ENCODE results near the gene SSC5D.

The SSC5D gene

DNA sequence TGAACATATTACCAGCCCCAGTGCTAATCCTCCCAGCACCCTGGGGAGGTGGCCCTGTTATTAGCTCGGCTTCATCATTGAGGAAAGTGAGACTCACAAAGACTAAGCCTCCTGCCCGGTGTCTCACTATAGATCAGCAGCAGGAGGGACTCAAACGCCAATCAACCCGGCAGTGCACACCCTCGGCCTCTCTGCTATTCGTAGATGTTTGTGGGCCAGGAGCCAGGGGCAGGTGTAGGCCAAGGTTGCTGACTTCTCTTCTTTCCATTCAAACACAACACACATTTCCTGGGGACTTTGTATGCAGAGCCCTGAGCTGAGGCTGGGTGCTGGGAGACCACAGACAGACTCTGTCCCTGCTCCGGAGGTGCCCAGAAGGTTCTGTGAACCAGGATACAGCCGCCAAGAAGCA is 66.5 kb downstream of the SSC5D start:
- DNase-seq (ENCODE audit: low read depth in 3 of 3), result no peak

DNA sequence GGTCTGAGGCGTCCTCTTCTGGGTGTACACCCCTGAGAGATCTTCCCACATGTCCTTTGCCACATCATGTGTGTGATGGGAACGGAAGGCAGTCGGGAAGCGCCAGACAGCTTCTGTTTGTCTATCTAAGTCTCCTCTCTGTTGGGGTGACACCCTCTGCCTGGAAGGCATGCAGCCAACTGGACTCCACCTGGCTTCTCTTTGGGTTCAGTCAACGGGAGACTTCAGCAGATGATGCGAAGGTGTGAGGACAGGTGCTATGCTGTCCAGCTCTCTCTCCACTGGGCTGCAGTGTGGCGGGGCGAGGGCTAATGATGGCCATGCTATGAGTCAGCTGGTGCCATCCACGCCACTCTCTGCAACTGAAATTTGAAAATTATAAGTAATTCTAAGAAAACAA is 71.4 kb downstream of the SSC5D start:
- no peak for DNase-seq (ENCODE audit: low read depth in 3 of 3)

DNA sequence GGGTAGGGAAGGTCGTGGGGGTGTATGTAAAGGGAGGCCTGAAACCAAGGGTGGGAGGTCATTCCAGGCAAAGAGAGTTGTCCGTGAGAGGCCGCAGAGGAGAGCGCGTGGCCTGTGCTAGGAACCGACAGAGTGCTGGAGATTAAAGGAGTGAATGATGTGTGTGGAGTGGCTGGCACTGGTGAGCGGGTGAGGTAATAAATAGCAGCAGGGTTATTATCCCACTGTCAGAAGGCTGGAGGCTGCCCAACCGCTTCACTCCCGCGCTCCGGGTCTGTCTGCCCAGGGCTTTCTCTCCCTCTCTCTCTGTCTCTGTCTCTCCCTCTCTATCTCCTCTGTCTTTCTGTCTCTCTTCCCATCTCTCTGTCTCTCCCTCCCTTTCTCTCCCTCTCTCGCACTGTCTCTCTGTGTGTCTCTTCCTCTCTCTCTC is 75.0 kb downstream of the SSC5D start:
- no peak for DNase-seq (ENCODE audit: low read depth in 3 of 3)

DNA sequence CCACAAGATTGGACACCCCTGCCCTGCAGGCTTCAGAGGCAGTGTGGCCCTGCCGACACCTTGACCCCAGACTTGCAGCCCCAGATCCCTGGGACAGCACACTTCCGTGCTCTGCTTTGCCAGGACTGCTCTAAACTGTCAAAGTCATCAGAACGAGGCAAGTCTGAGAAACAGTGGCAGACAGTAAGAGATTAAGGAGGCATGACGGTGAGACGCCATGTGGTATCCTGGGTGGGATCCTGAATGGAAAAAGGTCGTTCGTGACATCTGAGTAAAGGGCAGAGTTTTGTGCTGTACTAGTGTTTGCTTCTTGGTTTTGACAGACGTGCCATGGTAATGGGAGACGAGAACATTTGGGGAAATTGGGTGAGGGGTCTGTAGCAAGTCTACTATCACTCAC is 78.6 kb downstream of the SSC5D start:
- DNase-seq (ENCODE audit: low read depth in 3 of 3), result no peak

DNA sequence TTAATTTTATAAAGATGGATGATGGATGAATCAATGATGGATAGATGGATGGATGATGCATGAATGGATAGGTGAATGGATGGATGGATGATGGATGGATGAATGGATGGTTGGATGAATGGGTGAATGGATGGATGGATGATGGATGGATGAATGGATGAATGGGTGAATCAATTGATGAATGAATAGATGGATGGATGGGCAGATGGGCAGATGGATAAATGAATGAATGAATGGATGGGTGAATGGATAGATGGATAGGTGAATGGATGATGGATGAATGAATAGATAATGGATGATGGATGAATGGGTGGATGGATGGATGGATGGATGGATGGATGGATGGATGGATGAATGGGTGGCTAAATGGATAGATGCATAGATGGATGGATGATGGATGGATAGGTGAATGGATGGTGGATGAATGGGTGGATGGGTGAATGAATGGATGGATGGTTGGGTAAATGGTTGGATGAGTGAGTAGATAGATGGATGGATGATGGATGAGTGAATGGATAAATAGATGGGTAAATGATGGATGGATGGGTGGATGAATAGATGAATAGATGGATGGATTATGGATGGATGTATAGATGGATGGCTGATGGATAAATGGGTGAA is 79.6 kb downstream of the SSC5D start:
- DNase-seq (ENCODE audit: low read depth in 3 of 3), result no peak
